HCT116 (cell line): ENCODE data around the gene RPS6KA2. TPM values are rescaled to one million over a fixed set of nuclear protein-coding genes. Genes with fewer than 3 reads are reported as not detected.

Experiments used
- ATAC-seq: fragments of 200-7000 bp; cut with Tn5 transposase; 2 replicates; pipeline ENCODE4 v1.9.1; 2020; ENCODE audit warnings: mild to moderate bottlenecking, moderate library complexity
- BruUV-seq: library from RNA; stranded (reverse); fragments of 400-500 nt; replicated peaks from 2 replicates; lab custom pipeline; 2021; lab: Mats Ljungman, UMichigan
- CTCF ChIA-PET: fragments of 300-600 bp; sonication (Branson Sonifier 250); formaldehyde crosslinking; loops from one replicate; lab custom pipeline; 2021; ENCODE audit warnings: antibody characterized with exemption; lab: Charles Lee
- POLR2A ChIA-PET: fragments of 300-600, 350-600 bp; sonication (Branson Sonifier 250); formaldehyde crosslinking; loops from one replicate; lab custom pipeline; 2021; ENCODE audit warnings: antibody characterized with exemption; lab: Charles Lee
- RAD21 ChIA-PET, 2 experiments: fragments of 300-600 bp; sonication (Branson Sonifier 250); formaldehyde crosslinking; loops; one replicate each; lab custom pipeline; 2023; ENCODE audit warnings: low total read pairs in 2 of 2; ENCODE audit not compliant: uncharacterized antibody in 2 of 2, unreplicated experiment in 2 of 2, low non-redundant PET in 1 of 2; lab: Charles Lee
- DNase-seq: peaks from one replicate; pipeline ENCODE4 v3.0.0-alpha.2; 2010; ENCODE audit warnings: low read depth, low spot score
- H2AFZ ChIP-seq: fragments of 200-600 bp; shearing (Covaris generic), sonication (generic); 2 replicates; pipeline ENCODE4 v1.6.1; 2017; ENCODE audit warnings: low read depth, mixed run types, mixed read lengths, antibody characterized with exemption, low read length; ENCODE audit not compliant: poor library complexity, severe bottlenecking
- H3K27ac ChIP-seq: 2 replicates; pipeline ENCODE4 v1.5.1; 2012; ENCODE audit warnings: low read depth, low read length
- H3K27me3 ChIP-seq: fragments of 200-600 bp; sonication (generic); 2 replicates; pipeline ENCODE4 v1.6.1; 2016; ENCODE audit warnings: mixed run types, low read length, mixed read lengths; ENCODE audit not compliant: insufficient read depth
- H3K36me3 ChIP-seq, 2 experiments: fragments of 200-500 bp in 1 of 2; fragments of 200-600 bp in 1 of 2; sonication (Bioruptor generic) in 1 of 2; sonication (generic) in 1 of 2; 2 replicates each; pipeline versions ENCODE4 v1.5.1 to v1.6.1; 2014 to 2016; ENCODE audit warnings: low read length in 2 of 2, inconsistent platforms in 1 of 2, mixed read lengths in 1 of 2, mixed run types in 1 of 2; ENCODE audit not compliant: insufficient read depth in 2 of 2, control insufficient read depth in 1 of 2
- H3K4me1 ChIP-seq, 2 experiments: fragments of 200-600 bp in 1 of 2; sonication (generic) in 1 of 2; 2 replicates each; pipeline versions ENCODE4 v1.5.1 to v1.6.1; 2012 to 2017; ENCODE audit warnings: low read length in 2 of 2, inconsistent platforms in 1 of 2, mild to moderate bottlenecking in 1 of 2, mixed read lengths in 1 of 2, mixed run types in 1 of 2, moderate library complexity in 1 of 2; ENCODE audit not compliant: insufficient read depth in 2 of 2, control insufficient read depth in 1 of 2
- H3K4me2 ChIP-seq: fragments of 200-600 bp; sonication (generic); 2 replicates; pipeline ENCODE4 v1.6.1; 2017; ENCODE audit warnings: mixed run types, low read length, mixed read lengths
- H3K4me3 ChIP-seq, 2 experiments: fragments of 200-600 bp in 1 of 2; sonication (generic) in 1 of 2; replicated peaks in 1 of 2; 2 replicates each; pipeline ENCODE4 v1.5.1; 2011 to 2016; ENCODE audit warnings: low read length in 2 of 2, control low read depth in 1 of 2, low read depth in 1 of 2, mild to moderate bottlenecking in 1 of 2, mixed read lengths in 1 of 2, mixed run types in 1 of 2
- H3K79me2 ChIP-seq: fragments of 200-600 bp; sonication (generic); 2 replicates; pipeline ENCODE4 v1.6.1; 2017; ENCODE audit warnings: mild to moderate bottlenecking, mixed run types, low read length, moderate library complexity, mixed read lengths; ENCODE audit not compliant: insufficient read depth
- H3K9ac ChIP-seq: fragments of 200-600 bp; sonication (generic); 2 replicates; pipeline ENCODE4 v1.6.1; 2016; ENCODE audit warnings: low read length, mixed read lengths
- H3K9me2 ChIP-seq: fragments of 200-600 bp; sonication (generic), shearing (Covaris generic); 2 replicates; pipeline ENCODE4 v1.6.1; 2017; ENCODE audit warnings: mixed run types, mild to moderate bottlenecking, moderate library complexity; ENCODE audit not compliant: insufficient read depth
- H3K9me3 ChIP-seq, 2 experiments: fragments of 200-500 bp in 1 of 2; fragments of 200-600 bp in 1 of 2; sonication (Bioruptor generic) in 1 of 2; sonication (generic) in 1 of 2; 2 replicates each; pipeline ENCODE4 v1.6.1; 2014 to 2017; ENCODE audit warnings: low read length in 2 of 2, mixed read lengths in 2 of 2, inconsistent platforms in 1 of 2, low read depth in 1 of 2, mild to moderate bottlenecking in 1 of 2, mixed run types in 1 of 2, moderate library complexity in 1 of 2; ENCODE audit not compliant: control insufficient read depth in 1 of 2, insufficient read depth in 1 of 2
- H4K20me1 ChIP-seq: fragments of 200-600 bp; sonication (generic), shearing (Covaris generic); 2 replicates; pipeline ENCODE4 v1.6.1; 2017; ENCODE audit warnings: mixed run types, mild to moderate bottlenecking, moderate library complexity; ENCODE audit not compliant: insufficient read depth
- CBX3 ChIP-seq: IDR thresholded peaks from 2 replicates; pipeline ENCODE4 v1.6.1; 2012; ENCODE audit warnings: low read depth
- CEBPB ChIP-seq: IDR thresholded peaks from 2 replicates; pipeline ENCODE4 v1.6.1; 2012; ENCODE audit warnings: low read depth
- CTCF ChIP-seq, 3 experiments: fragments of 200-600 bp in 1 of 3; sonication (generic) in 1 of 3; IDR thresholded peaks in 2 of 3; conservative IDR thresholded peaks in 1 of 3; 2 replicates each; pipeline ENCODE4 v1.5.1; 2012 to 2017; ENCODE audit warnings: low read depth in 2 of 3, low read length in 2 of 3, antibody characterized with exemption in 1 of 3, borderline replicate concordance in 1 of 3, control low read depth in 1 of 3, mild to moderate bottlenecking in 1 of 3, mixed read lengths in 1 of 3, mixed run types in 1 of 3, moderate library complexity in 1 of 3; ENCODE audit not compliant: insufficient read depth in 1 of 3
- EGR1 ChIP-seq: IDR thresholded peaks from 2 replicates; pipeline ENCODE4 v1.6.1; 2012; ENCODE audit warnings: low read depth
- ELF1 ChIP-seq: IDR thresholded peaks from 2 replicates; pipeline ENCODE4 v1.6.1; 2012; ENCODE audit warnings: low read depth, borderline replicate concordance
- EZH2 ChIP-seq: fragments of 200-600 bp; sonication (generic); IDR thresholded peaks from 2 replicates; pipeline ENCODE4 v1.6.1; 2017; ENCODE audit warnings: antibody characterized with exemption, mixed run types
- EZH2phosphoT487 ChIP-seq: fragments of 200-600 bp; IDR thresholded peaks from 2 replicates; pipeline ENCODE4 v1.6.1; 2018; ENCODE audit warnings: antibody characterized with exemption, borderline replicate concordance
- FOSL1 ChIP-seq: IDR thresholded peaks from 2 replicates; pipeline ENCODE4 v1.6.1; 2012; ENCODE audit warnings: low read depth
- JUND ChIP-seq: IDR thresholded peaks from 2 replicates; pipeline ENCODE4 v1.6.1; 2012
- POLR2A ChIP-seq: IDR thresholded peaks from 2 replicates; pipeline ENCODE4 v1.7.0; 2011; ENCODE audit warnings: borderline replicate concordance; ENCODE audit not compliant: insufficient read depth, insufficient read length; ENCODE audit errors: extremely low read depth
- POLR2AphosphoS5 ChIP-seq: IDR thresholded peaks from 2 replicates; pipeline ENCODE4 v1.6.1; 2011; ENCODE audit warnings: mild to moderate bottlenecking, low read depth, low read length, moderate library complexity
- RAD21 ChIP-seq: IDR thresholded peaks from 2 replicates; pipeline ENCODE4 v1.6.1; 2012; ENCODE audit warnings: low read depth, mild to moderate bottlenecking
- REST ChIP-seq: IDR thresholded peaks from 2 replicates; pipeline ENCODE4 v1.6.1; 2012; ENCODE audit warnings: low read depth
- SIN3A ChIP-seq: IDR thresholded peaks from 2 replicates; pipeline ENCODE4 v1.6.1; 2012; ENCODE audit warnings: low read depth
- SP1 ChIP-seq: IDR thresholded peaks from 2 replicates; pipeline ENCODE4 v1.6.1; 2012; ENCODE audit warnings: low read depth
- SRF ChIP-seq: IDR thresholded peaks from 2 replicates; pipeline ENCODE4 v1.6.1; 2012; ENCODE audit warnings: low read depth
- TCF7L2 ChIP-seq: IDR thresholded peaks from 2 replicates; pipeline ENCODE4 v1.7.0; 2011; ENCODE audit warnings: borderline replicate concordance, inconsistent platforms; ENCODE audit not compliant: insufficient read depth, insufficient read length; ENCODE audit errors: extremely low read depth
- YY1 ChIP-seq: IDR thresholded peaks from 2 replicates; pipeline ENCODE4 v1.6.1; 2011; ENCODE audit warnings: low read length, low read depth, moderate library complexity, mild to moderate bottlenecking; ENCODE audit not compliant: insufficient replicate concordance; ENCODE audit errors: extremely low read depth
- ZBTB33 ChIP-seq: IDR thresholded peaks from 2 replicates; pipeline ENCODE4 v1.6.1; 2011; ENCODE audit warnings: mild to moderate bottlenecking, low read length, moderate library complexity; ENCODE audit not compliant: insufficient replicate concordance; ENCODE audit errors: extremely low read depth
- ZNF274 ChIP-seq: fragments of 200-500 bp; sonication (Bioruptor generic); IDR thresholded peaks from 2 replicates; pipeline ENCODE4 v1.6.1; 2014; ENCODE audit warnings: mild to moderate bottlenecking, low read depth, low read length, inconsistent platforms
- intact Hi-C: fragments of 100-400 bp; cut with micrococcal nuclease; formaldehyde crosslinking; loops from 2 replicates; pipeline ENCODE4 v1.10.0; 2022
- total RNA-seq: library from RNA; stranded (reverse); gene quantifications from one replicate; pipeline ENCODE4 v1.2.1, GENCODE V29; 2021; ENCODE audit not compliant: unreplicated experiment

RPS6KA2 gene
- total RNA-seq, 1 experiment from 2014 or later: 8.5 TPM

GRCh38 chr6:166418691-166419143, 208.3 kb downstream of the RPS6KA2 start (continued):
- TF ChIP-seq CTCF (IDR thresholded peaks at IDR 0.05 in 2 of 3, conservative IDR thresholded peaks at IDR 0.05 in 1 of 3; ENCODE audit: borderline replicate concordance in 1 of 3, insufficient read depth in 1 of 3, low read depth in 2 of 3, low read length in 2 of 3) (no peak), CBX3 (no peak), REST (no peak), SRF (no peak), SP1 (no peak), EZH2 (no peak), CEBPB (no peak), RAD21 (no peak), FOSL1 (no peak)

DNA sequence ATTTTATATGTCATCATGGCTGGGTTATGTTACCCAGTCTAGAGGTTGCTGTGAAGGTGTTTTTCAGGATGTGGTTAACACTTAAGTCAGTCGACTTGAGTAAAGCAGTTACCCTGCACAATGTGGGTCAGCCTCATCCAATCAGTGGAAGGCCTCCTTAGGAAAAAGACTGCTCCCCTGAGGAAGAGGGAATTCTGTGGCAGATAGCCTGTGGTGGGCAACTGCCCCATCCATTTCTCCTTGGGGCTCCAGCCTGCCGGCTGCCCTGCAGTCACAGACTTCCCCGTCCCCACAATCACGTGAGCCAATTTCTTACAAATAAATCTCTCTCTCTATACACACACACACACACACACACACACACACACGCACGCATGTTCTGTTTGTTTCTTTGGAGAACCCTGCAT, 209.8 kb downstream of the RPS6KA2 start:
- no peak overlapping the region for H3K27ac ChIP-seq
- H3K4me3 ChIP-seq: no peak overlapping the region
- no peaks in the 10 kb centered on the region for H3K27me3 ChIP-seq
- ChIA-PET CTCF (no interaction called here), POLR2A (no interaction called here), RAD21 (no interaction called here)
- no peaks in the 10 kb centered on the region for H3K36me3 ChIP-seq
- no peak overlapping the region for H3K9ac ChIP-seq
- H2AFZ ChIP-seq: no peak overlapping the region
- H3K4me2 ChIP-seq: no peak overlapping the region
- DNase-seq (no peak), ATAC-seq (no peak)
- H3K4me1 ChIP-seq: peaks cover 3 to 6% of the 10 kb centered on the region in 2 experiments; a peak in 2 of 4 replicates
- BruUV-seq: no TSS peak
- no peaks in the 10 kb centered on the region for H3K9me2 ChIP-seq
- no peaks in the 10 kb centered on the region for H4K20me1 ChIP-seq
- no peaks in the 10 kb centered on the region for H3K79me2 ChIP-seq
- H3K9me3 ChIP-seq: no peaks in the 10 kb centered on the region
- intact Hi-C loops: no loop called here
- no peak for TF ChIP-seq YY1
- TF ChIP-seq JUND: no peak
- TF ChIP-seq SIN3A: no peak
- TF ChIP-seq EZH2: no peak
- no peak for TF ChIP-seq SP1
- no peak for TF ChIP-seq RAD21
- TF ChIP-seq SRF: no peak
- TF ChIP-seq ZBTB33: no peak
- no peak for TF ChIP-seq EZH2phosphoT487
- no peak for TF ChIP-seq ZNF274
- no peak for TF ChIP-seq TCF7L2
- no peak for TF ChIP-seq EGR1
- no peak for TF ChIP-seq ELF1
- no peak for TF ChIP-seq POLR2AphosphoS5
- no peak for TF ChIP-seq POLR2A
